ENCODE results near the gene HOXA2. TPM values are rescaled to one million over a fixed set of nuclear protein-coding genes. Genes with fewer than 3 reads are reported as not detected.
A peak's percentile ranks its signal among the peaks of the same experiment; 100 is the strongest.

The HOXA2 gene
- total RNA-seq, 1 donor from 2014 or later: not detected

DNA sequence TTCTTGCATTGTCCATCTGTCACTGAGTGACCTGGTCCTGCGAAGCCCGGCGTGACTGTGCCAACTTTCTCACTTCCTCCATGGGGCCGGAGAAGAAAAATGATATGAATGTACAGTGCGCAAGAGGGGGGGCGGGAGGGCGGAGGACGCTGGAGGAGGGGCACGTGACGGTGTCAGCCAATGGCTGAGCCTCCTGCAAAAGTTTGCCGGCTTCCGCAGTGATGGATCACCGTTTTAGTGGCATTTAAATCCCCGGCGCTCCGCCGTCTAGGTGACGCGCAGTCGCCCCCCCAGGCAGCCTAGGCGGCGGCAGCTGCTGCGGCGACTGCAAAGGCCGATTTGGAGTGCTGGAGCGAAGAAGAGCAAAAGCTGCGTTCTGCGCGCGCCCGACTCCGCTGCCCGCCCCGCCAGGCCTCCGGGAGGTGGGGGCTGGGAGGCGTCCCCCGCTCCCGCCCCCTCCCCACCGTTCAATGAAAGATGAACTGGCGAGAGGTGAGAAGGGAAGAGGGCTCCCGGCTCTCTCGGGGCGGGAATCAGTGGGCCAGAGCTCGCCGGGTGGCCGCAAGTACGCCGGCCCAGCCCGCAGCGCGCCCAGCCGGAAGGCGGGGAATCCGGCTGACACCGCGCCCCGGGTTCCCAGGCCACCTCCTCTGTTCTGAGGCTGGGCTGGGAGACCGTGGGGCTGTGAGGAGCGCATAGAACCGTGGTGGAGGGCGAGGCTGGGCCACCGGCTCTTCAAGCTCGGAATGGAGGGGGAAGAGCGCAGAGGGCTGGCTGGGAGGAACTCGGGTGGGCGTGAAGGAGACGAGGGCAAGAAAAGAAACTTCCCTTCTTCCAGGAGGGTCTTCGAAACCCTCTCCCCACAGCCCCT, 6.4 kb downstream of the HOXA2 start, which contains the start of gene HOXA1:
HOXA1 (minus strand) TSS at position 104 of the 871 bp plus-strand sequence; CDS start at position 16, 88 bp downstream.
- peak; percentile 88 for DNase-seq
- peak within 1 kb of the TSS; percentile 62 for H3K27ac Mint-ChIP-seq
- H3K4me1 Mint-ChIP-seq: peaks cover 17% of the 10 kb centered on the region
- peaks cover 7% of the 10 kb centered on the region for H3K9me3 Mint-ChIP-seq
- H3K27me3 Mint-ChIP-seq: peaks cover 90% of the 10 kb centered on the region
- intact Hi-C loops (cut with micrococcal nuclease): loop anchor here (2.0 to 5.0 kb wide), 6 partner anchors 36 to 1235 kb away; partner anchors contain the start of genes EVX1, HOXA4 and SKAP2
- H3K4me3 Mint-ChIP-seq: peak within 1 kb of the TSS; percentile 85
- H3K36me3 Mint-ChIP-seq (ENCODE audit: low read depth): peaks cover 12% of the 10 kb centered on the region

DNA sequence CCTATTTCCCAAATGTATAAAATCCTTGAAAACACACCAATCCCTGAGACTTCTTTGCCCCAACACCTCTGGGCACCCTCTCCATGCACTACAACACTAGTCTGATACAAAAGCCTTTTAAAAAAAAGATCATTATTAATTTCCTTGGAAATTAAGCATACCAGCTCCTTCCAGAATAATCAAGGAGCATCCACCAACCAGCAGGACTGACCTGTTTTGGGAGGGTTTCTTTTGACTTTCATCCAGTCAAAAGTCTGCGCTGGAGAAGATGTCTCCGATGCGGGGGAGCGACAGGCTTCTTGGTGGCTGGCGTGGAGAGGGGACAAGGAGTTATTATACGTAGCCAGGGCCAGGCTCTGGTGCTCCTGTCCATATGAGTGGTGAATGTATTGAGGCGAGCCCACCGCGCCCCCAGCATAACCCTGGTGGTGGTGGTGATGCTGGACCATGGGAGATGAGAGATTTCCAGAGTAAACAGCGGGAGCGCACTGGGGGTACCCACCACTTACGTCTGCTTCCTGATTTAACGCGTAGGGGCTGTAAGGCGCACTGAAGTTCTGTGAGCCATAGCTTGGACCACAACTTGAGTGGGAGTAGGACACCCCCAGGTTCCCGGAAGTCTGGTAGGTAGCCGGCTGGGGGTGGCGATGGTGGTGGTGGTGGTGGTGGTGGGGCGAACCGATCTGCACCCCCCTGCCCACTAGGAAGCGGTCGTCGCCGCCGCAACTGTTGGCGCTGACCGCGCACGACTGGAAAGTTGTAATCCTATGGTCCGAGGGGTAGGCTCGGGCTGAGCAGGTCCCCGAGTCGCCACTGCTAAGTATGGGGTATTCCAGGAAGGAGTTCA, 7.2 kb downstream of the HOXA2 start:
- Mint-ChIP-seq H3K4me3 (peak overlapping the region; percentile 85), H3K9me3 (peaks cover 7% of the 10 kb centered on the region), H3K27me3 (peaks cover 90% of the 10 kb centered on the region), H3K27ac (peak overlapping the region; percentile 62), H3K36me3 (ENCODE audit: low read depth) (peaks cover 9% of the 10 kb centered on the region), H3K4me1 (peaks cover 17% of the 10 kb centered on the region)
- no peak for DNase-seq
- intact Hi-C loops (cut with micrococcal nuclease): loop anchor here (5.0 kb wide), 3 partner anchors 37 to 233 kb away; partner anchors contain the start of genes EVX1, HOXA4 and SKAP2

DNA sequence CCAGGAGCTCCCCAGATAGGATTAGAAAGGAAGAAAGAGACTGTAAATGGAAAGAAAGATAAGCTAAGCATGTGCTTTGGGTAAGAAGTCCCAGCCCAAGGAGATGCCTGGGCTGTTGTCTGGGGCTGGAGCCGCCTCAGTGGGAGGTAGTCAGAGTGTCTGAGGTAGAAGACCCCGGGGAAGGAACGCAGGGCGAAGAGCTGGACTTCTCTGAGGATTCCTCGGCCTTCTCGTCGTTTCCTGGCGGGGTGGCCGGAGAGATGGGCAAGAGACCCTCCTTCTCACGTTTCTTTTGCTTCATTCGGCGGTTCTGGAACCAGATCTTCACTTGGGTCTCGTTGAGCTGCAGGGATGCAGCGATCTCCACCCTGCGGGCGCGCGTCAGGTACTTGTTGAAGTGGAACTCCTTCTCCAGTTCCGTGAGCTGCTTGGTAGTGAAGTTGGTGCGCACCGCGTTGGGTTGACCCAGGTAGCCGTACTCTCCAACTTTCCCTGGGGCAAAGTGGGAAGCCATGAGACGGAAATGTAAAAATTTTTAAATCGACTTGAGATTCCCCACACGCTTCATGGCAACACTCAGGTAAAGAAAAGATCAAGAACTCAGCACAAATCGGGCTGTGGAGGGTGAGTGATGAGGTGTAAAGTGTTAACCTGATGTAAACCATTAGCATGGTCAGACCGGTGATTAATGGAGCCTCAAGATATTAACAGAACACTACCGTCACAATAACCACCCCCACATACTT, 8.0 kb downstream of the HOXA2 start:
- H3K9me3 Mint-ChIP-seq: peaks cover 7% of the 10 kb centered on the region
- H3K27ac Mint-ChIP-seq: no peak overlapping the region
- H3K4me3 Mint-ChIP-seq: no peak overlapping the region
- peaks cover 17% of the 10 kb centered on the region for H3K4me1 Mint-ChIP-seq
- H3K27me3 Mint-ChIP-seq: peaks cover 90% of the 10 kb centered on the region
- intact Hi-C loops (cut with micrococcal nuclease): loop anchor here (5.0 kb wide), 3 partner anchors 38 to 232 kb away; partner anchors contain the start of genes EVX1, HOXA4 and SKAP2
- peaks cover 7% of the 10 kb centered on the region for H3K36me3 Mint-ChIP-seq (ENCODE audit: low read depth)
- no peak for DNase-seq

GRCh38 chr7:27093184-27093895, 9.1 kb downstream of the HOXA2 start:
- Mint-ChIP-seq H3K27me3 (peaks cover 90% of the 10 kb centered on the region), H3K36me3 (ENCODE audit: low read depth) (peaks cover 8% of the 10 kb centered on the region), H3K27ac (no peak overlapping the region), H3K4me3 (no peak overlapping the region), H3K9me3 (peaks cover 12% of the 10 kb centered on the region), H3K4me1 (peaks cover 14% of the 10 kb centered on the region)
- no peak for DNase-seq
- intact Hi-C loops (cut with micrococcal nuclease): no loop called here

GRCh38 chr7:27092819-27093110, 9.7 kb downstream of the HOXA2 start:
- Mint-ChIP-seq H3K36me3 (ENCODE audit: low read depth) (peaks cover 7% of the 10 kb centered on the region), H3K4me3 (no peak overlapping the region), H3K4me1 (peaks cover 13% of the 10 kb centered on the region), H3K27me3 (peaks cover 87% of the 10 kb centered on the region), H3K9me3 (peaks cover 12% of the 10 kb centered on the region), H3K27ac (no peak overlapping the region)
- no peak for DNase-seq
- intact Hi-C loops (cut with micrococcal nuclease): no loop called here

DNA sequence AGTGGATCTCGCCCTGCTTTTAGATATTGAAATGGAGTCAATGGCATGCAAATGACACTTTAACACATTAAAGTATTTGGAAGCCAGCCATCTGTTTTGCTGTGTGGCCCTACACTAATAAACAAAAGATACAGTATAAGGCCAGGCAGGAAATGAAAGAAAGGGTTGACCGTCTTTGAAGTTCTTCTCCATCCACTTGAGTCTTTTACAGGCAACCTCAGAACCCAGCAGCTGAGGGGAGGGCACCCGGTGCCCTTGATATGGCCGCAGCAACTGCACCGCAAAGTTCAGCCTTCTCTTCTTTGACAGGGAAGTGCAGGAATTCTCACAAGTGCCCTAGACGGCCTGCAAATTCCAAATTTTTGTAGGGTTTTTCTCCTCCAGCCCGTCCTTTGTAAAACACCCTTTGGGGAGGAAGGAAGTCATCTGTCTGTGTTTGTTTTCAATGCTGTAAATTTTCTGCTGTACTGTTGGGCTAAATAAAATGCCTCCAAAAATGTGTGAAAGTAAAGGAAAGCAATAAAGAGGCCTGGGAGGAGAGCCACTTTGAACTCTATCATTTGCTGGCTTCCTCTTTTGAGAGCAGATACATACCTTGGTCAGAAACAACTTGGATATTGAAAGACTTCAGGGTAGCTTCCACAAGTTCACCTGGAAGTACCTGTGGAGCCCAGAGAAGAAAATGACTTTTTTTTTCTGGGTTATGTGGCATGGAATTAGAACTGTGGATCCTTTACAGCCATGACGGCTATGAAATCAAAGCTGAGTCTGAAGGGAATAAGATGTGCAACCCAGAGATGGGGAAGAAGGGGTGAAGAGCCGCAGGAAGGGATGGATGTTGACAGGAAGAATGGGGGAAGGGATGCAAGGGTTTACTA, 10.3 kb downstream of the HOXA2 start:
- no peak for DNase-seq
- H3K36me3 Mint-ChIP-seq (ENCODE audit: low read depth): peaks cover 5% of the 10 kb centered on the region
- no peak overlapping the region for H3K27ac Mint-ChIP-seq
- peaks cover 10% of the 10 kb centered on the region for H3K4me1 Mint-ChIP-seq
- H3K27me3 Mint-ChIP-seq: peaks cover 87% of the 10 kb centered on the region
- intact Hi-C loops (cut with micrococcal nuclease): no loop called here
- peaks cover 10% of the 10 kb centered on the region for H3K9me3 Mint-ChIP-seq
- H3K4me3 Mint-ChIP-seq: no peak overlapping the region

DNA sequence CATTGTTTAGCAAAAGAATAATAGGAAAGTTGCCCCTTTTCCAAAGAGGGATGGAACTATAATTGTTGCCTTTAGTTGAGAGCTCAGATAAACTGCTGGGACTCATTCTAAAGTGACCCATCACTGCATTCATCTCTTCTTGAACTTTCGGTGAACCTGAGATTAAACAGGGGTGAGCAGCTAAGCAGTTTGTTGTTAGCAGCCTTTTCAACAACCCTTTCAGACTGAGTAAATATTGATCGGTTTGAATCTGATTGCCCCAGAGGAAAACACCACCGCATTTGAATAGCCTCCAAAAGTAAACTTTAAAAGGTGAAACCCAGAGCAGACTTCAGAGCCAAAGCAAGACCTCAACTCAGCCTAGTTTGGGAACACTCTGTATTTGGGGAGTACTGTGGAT, 11.4 kb downstream of the HOXA2 start:
- H3K4me1 Mint-ChIP-seq: peaks cover 8% of the 10 kb centered on the region
- intact Hi-C loops (cut with micrococcal nuclease): no loop called here
- no peak overlapping the region for H3K27ac Mint-ChIP-seq
- peaks cover 88% of the 10 kb centered on the region for H3K27me3 Mint-ChIP-seq
- peaks cover 8% of the 10 kb centered on the region for H3K9me3 Mint-ChIP-seq
- peaks cover 3% of the 10 kb centered on the region for H3K36me3 Mint-ChIP-seq (ENCODE audit: low read depth)
- no peak for DNase-seq
- no peak overlapping the region for H3K4me3 Mint-ChIP-seq

DNA sequence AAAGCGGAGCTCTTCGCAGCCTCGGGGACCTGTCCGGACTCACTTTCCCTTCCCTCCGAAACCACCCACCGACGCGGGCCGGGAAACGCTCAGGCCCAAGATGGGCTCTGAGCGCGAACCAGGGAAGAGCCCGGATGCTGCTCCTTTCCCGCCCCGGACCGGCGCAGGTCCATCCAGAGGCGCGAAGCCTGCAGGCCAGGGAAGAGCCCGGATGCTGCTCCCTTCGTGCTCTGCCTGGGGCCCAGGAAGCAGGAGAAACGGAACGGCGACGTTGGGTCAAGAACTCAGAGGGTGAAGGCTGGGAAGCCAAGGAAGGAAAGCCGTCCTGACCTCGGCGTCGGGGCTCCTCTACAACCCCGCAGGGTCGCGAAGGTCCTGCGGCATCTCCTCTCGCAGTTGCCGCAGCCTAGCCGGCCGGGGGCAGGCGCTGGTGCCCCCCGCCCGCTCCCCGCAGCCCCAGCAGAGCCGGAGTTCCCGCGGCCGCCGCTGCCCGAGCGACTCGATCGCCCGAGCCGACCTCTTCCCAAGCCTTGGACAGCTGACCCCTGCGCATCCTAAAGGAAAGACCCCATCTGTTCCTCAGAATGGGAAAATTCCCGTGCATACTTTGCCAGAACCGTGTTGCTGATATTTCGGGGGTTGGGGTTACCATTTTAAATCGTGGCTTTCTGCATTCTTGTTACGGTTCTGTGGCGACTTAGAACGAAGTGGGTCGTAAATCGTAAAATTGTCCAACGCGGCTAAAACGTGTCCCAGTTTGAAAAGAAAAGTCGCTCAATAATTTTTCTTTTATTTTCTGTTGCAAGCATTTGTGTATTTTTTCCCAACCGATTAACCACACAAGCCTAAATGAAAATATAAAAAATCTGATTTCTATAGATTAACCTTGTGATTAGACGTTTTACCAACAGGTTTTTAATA, 14.2 kb downstream of the HOXA2 start:
- Mint-ChIP-seq H3K27ac (no peak overlapping the region), H3K27me3 (peaks cover 77% of the 10 kb centered on the region), H3K36me3 (ENCODE audit: low read depth) (peaks cover 3% of the 10 kb centered on the region), H3K4me1 (no peaks in the 10 kb centered on the region), H3K4me3 (no peak overlapping the region), H3K9me3 (peaks cover 5% of the 10 kb centered on the region)
- intact Hi-C loops (cut with micrococcal nuclease): no loop called here
- DNase-seq: no peak

DNA sequence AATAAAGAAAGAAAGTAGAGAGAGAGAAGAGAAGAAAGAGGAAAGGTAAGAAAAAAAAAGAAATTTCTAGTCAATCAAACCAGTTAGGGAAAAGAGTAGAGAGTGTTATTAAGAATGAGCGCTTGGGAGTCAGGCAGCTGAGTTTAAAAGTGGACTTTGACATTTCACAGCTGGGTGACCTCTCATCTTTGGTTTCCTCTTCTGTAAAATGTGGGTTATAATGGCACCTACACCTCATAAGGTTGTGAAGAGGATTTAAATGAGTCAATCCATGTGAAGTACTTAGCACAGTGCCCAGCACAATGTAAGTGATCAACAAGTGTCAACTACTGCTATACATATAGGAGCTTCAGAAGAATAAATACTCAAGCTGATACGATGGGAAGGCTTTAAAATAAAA, 18.8 kb downstream of the HOXA2 start:
- no peak overlapping the region for H3K4me3 Mint-ChIP-seq
- peaks cover 36% of the 10 kb centered on the region for H3K27me3 Mint-ChIP-seq
- H3K36me3 Mint-ChIP-seq (ENCODE audit: low read depth): no peaks in the 10 kb centered on the region
- DNase-seq: no peak
- no peaks in the 10 kb centered on the region for H3K9me3 Mint-ChIP-seq
- intact Hi-C loops (cut with micrococcal nuclease): no loop called here
- H3K27ac Mint-ChIP-seq: no peak overlapping the region
- H3K4me1 Mint-ChIP-seq: peaks cover 5% of the 10 kb centered on the region

DNA sequence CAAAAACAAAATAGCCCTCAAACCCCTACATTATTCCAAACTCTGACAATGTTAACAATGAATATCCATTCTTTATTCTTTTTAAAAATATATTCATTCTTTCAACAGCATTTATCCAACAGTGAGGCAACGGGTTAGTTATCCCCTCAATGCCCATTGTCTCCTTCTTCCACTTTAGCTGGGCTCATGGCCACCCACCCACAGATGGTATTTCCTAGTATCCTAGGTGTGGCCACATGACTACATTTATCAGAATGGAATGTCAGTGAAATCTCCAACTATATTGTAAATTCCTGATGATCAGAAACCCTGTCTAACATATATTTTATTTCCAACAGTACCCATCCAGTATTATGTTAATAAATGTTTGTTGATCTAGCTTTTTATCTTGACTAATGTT, 20.3 kb downstream of the HOXA2 start:
- Mint-ChIP-seq H3K27ac (no peak overlapping the region), H3K9me3 (no peaks in the 10 kb centered on the region), H3K36me3 (ENCODE audit: low read depth) (no peaks in the 10 kb centered on the region), H3K27me3 (peaks cover 25% of the 10 kb centered on the region), H3K4me1 (peaks cover 5% of the 10 kb centered on the region), H3K4me3 (no peak overlapping the region)
- intact Hi-C loops (cut with micrococcal nuclease): no loop called here
- DNase-seq: no peak

DNA sequence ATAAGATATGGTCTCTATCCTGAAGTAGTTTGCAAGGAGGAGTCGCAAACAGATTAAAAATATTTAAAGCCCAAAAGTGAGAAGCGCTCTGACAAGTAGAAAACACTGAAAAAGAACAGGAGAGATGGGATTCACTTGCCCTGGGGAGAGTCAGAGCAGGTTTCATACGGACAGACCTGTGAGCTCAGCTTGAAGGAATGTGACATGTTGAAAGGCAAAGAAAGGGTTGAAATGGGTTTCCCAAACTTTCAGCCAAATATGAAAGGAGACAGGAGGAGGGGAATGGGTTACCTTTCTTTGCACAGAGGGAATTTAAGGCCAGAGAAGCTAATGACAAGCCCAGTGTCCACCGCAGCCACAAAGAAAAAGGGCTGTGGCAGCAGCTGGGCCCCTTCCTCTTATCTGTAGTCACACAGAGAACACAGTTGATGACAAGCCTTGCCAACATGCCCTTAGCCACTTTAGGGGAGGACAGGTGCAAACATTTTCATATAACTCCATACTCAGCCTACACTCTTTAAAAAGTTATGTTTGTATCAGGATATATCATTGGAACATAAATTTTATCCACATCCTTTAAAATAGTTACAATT, 21.5 kb downstream of the HOXA2 start:
- peaks cover 5% of the 10 kb centered on the region for H3K4me1 Mint-ChIP-seq
- peaks cover 21% of the 10 kb centered on the region for H3K27me3 Mint-ChIP-seq
- no peak overlapping the region for H3K27ac Mint-ChIP-seq
- intact Hi-C loops (cut with micrococcal nuclease): no loop called here
- H3K4me3 Mint-ChIP-seq: no peak overlapping the region
- H3K36me3 Mint-ChIP-seq (ENCODE audit: low read depth): no peaks in the 10 kb centered on the region
- H3K9me3 Mint-ChIP-seq: no peaks in the 10 kb centered on the region
- DNase-seq: no peak
